H1 (cell line): Measurements from ENCODE around the gene WDR54. TPM values are rescaled to one million over a fixed set of nuclear protein-coding genes. Genes with fewer than 3 reads are reported as not detected.

Source experiments
- CTCF ChIA-PET: fragments of 300-600 bp; sonication (Branson Sonifier 250); formaldehyde crosslinking; loops from one replicate; lab custom pipeline; 2021; ENCODE audit not compliant: partially characterized antibody; lab: Charles Lee
- POLR2A ChIA-PET: fragments of 300-600 bp; sonication (Branson Sonifier 250); formaldehyde crosslinking; loops from one replicate; lab custom pipeline; 2021; ENCODE audit warnings: inconsistent platforms; ENCODE audit not compliant: partially characterized antibody; lab: Charles Lee
- DNase-seq, 2 experiments: peaks; one replicate each; pipeline versions ENCODE4 v3.0.0 to v3.0.0-alpha.2; 2010 to 2022; ENCODE audit warnings: low spot score in 2 of 2, low read depth in 1 of 2, mixed read lengths in 1 of 2
- FAIRE-seq: peaks from 2 replicates; lab custom pipeline; 2011; peaks lifted over from hg19 to GRCh38; lab: Jason Lieb, UNC
- H2AFZ ChIP-seq: 2 replicates; pipeline ENCODE4 v1.8.1; 2012; ENCODE audit warnings: low read length, inconsistent platforms
- H2AK5ac ChIP-seq: 2 replicates; pipeline ENCODE4 v1.6.1; 2013; ENCODE audit warnings: low read depth, low read length
- H2BK120ac ChIP-seq: replicated peaks from 2 replicates; pipeline ENCODE3; 2013; ENCODE audit warnings: low read depth, low read length, inconsistent platforms
- H2BK12ac ChIP-seq: 2 replicates; pipeline ENCODE4 v1.6.1; 2013; ENCODE audit warnings: low read depth, low read length
- H2BK15ac ChIP-seq: 2 replicates; pipeline ENCODE4 v1.6.1; 2013; ENCODE audit warnings: low read length
- H2BK20ac ChIP-seq: 2 replicates; pipeline ENCODE4 v1.6.1; 2013; ENCODE audit warnings: low read length
- H2BK5ac ChIP-seq: 2 replicates; pipeline ENCODE4 v1.6.1; 2013; ENCODE audit warnings: low read depth, low read length
- H3K14ac ChIP-seq: 2 replicates; pipeline ENCODE4 v1.6.1; 2013; ENCODE audit warnings: inconsistent platforms; ENCODE audit not compliant: insufficient read length
- H3K18ac ChIP-seq: 2 replicates; pipeline ENCODE4 v1.6.1; 2013; ENCODE audit warnings: low read length; ENCODE audit errors: extremely low read depth
- H3K23ac ChIP-seq: 2 replicates; pipeline ENCODE4 v1.6.1; 2013; ENCODE audit warnings: inconsistent platforms; ENCODE audit not compliant: insufficient read length
- H3K23me2 ChIP-seq: 2 replicates; pipeline ENCODE4 v1.6.1; 2013; ENCODE audit warnings: low read depth, low read length
- H3K27ac ChIP-seq: 2 replicates; pipeline ENCODE4 v1.6.1; 2011; ENCODE audit warnings: low read depth, low read length, inconsistent platforms
- H3K27me3 ChIP-seq, 4 experiments: replicated peaks in 1 of 4; 1 replicate in 1 of 4; 2 replicates in 3 of 4; pipeline versions ENCODE4 v1.6.1 to v1.8.1; 2011 to 2013; ENCODE audit warnings: low read length in 3 of 4, mild to moderate bottlenecking in 3 of 4, inconsistent platforms in 2 of 4, mixed read lengths in 2 of 4, moderate library complexity in 1 of 4; ENCODE audit not compliant: control insufficient read depth in 3 of 4, insufficient read depth in 3 of 4; ENCODE audit errors: extremely low read depth in 1 of 4
- H3K36me3 ChIP-seq, 4 experiments: 2 replicates each; pipeline versions ENCODE4 v1.6.1 to v1.8.1; 2011 to 2013; ENCODE audit warnings: mild to moderate bottlenecking in 4 of 4, low read length in 3 of 4, moderate library complexity in 2 of 4, control low read depth in 1 of 4, inconsistent platforms in 1 of 4; ENCODE audit not compliant: insufficient read depth in 4 of 4, control insufficient read depth in 2 of 4
- H3K4ac ChIP-seq: replicated peaks from 2 replicates; pipeline ENCODE3; 2013; ENCODE audit warnings: low read length, low read depth, mixed read lengths, inconsistent platforms; ENCODE audit not compliant: insufficient read length
- H3K4me1 ChIP-seq, 4 experiments: replicated peaks in 1 of 4; 1 replicate in 1 of 4; 2 replicates in 3 of 4; pipeline versions ENCODE4 v1.6.1 to v1.8.1; 2011 to 2013; ENCODE audit warnings: low read length in 3 of 4, inconsistent platforms in 2 of 4, mixed read lengths in 1 of 4; ENCODE audit not compliant: insufficient read depth in 4 of 4, control insufficient read depth in 3 of 4
- H3K4me2 ChIP-seq, 2 experiments: 2 replicates each; pipeline versions ENCODE4 v1.6.1 to v1.8.1; 2011 to 2013; ENCODE audit warnings: low read depth in 2 of 2, low read length in 2 of 2, control low read depth in 1 of 2, inconsistent platforms in 1 of 2, mild to moderate bottlenecking in 1 of 2; ENCODE audit not compliant: insufficient read depth in 1 of 2
- H3K4me3 ChIP-seq, 4 experiments: fragments of 200-600, 300-600 bp in 1 of 4; sonication (generic), shearing (Covaris generic), sonication (Bioruptor Twin) in 1 of 4; 2 replicates each; pipeline versions ENCODE4 v1.5.1 to v1.8.1; 2011 to 2016; ENCODE audit warnings: low read length in 4 of 4, low read depth in 3 of 4, control low read depth in 2 of 4, inconsistent platforms in 2 of 4, mild to moderate bottlenecking in 2 of 4, mixed read lengths in 1 of 4, moderate library complexity in 1 of 4; ENCODE audit not compliant: insufficient read depth in 2 of 4; ENCODE audit errors: extremely low read depth in 1 of 4
- H3K56ac ChIP-seq: replicated peaks from 2 replicates; pipeline ENCODE3; 2013; ENCODE audit warnings: low read depth, mild to moderate bottlenecking, mixed read lengths, low read length, inconsistent platforms; ENCODE audit not compliant: insufficient read length
- H3K79me1 ChIP-seq: 2 replicates; pipeline ENCODE4 v1.6.1; 2013; ENCODE audit warnings: low read depth, low read length, control low read depth
- H3K79me2 ChIP-seq, 2 experiments: 2 replicates each; pipeline versions ENCODE4 v1.6.1 to v1.8.1; 2012 to 2013; ENCODE audit warnings: low read length in 2 of 2, mild to moderate bottlenecking in 2 of 2, inconsistent platforms in 1 of 2; ENCODE audit not compliant: insufficient read depth in 2 of 2, control insufficient read depth in 1 of 2
- H3K9ac ChIP-seq, 4 experiments: replicated peaks in 1 of 4; 1 replicate in 1 of 4; 2 replicates in 3 of 4; pipeline versions ENCODE4 v1.6.1 to v1.8.1; 2011 to 2013; ENCODE audit warnings: low read depth in 3 of 4, low read length in 3 of 4, control low read depth in 2 of 4, mild to moderate bottlenecking in 2 of 4, moderate library complexity in 2 of 4, inconsistent platforms in 1 of 4; ENCODE audit errors: extremely low read depth in 1 of 4
- H3K9me3 ChIP-seq, 2 experiments: 2 replicates each; pipeline versions ENCODE4 v1.6.1 to v1.8.1; 2012 to 2013; ENCODE audit warnings: mild to moderate bottlenecking in 2 of 2, moderate library complexity in 2 of 2, control low read depth in 1 of 2, inconsistent platforms in 1 of 2, low read depth in 1 of 2, low read length in 1 of 2, mixed read lengths in 1 of 2; ENCODE audit not compliant: insufficient read depth in 2 of 2
- H4K20me1 ChIP-seq, 2 experiments: replicated peaks in 1 of 2; 2 replicates each; pipeline versions ENCODE3 to v1.8.1; 2011 to 2013; ENCODE audit warnings: inconsistent platforms in 2 of 2, low read length in 2 of 2, mild to moderate bottlenecking in 1 of 2; ENCODE audit not compliant: insufficient read depth in 2 of 2, control insufficient read depth in 1 of 2
- H4K5ac ChIP-seq: 2 replicates; pipeline ENCODE4 v1.6.1; 2013; ENCODE audit warnings: low read length, low read depth, mixed read lengths, inconsistent platforms; ENCODE audit not compliant: insufficient read length
- H4K8ac ChIP-seq: 2 replicates; pipeline ENCODE4 v1.8.0; 2013; ENCODE audit warnings: mild to moderate bottlenecking, moderate library complexity, low read length, inconsistent platforms; ENCODE audit not compliant: insufficient read depth; ENCODE audit errors: extremely low read depth
- H4K91ac ChIP-seq: replicated peaks from 2 replicates; pipeline ENCODE3; 2013; ENCODE audit warnings: low read length, mixed read lengths, inconsistent platforms; ENCODE audit not compliant: insufficient read length
- CBX8 ChIP-seq: fragments of 300-800, 300-1000 bp; sonication (generic); IDR thresholded peaks from 2 replicates; pipeline ENCODE4 v1.7.1; 2016; ENCODE audit warnings: low read depth, low read length, borderline replicate concordance
- JUN ChIP-seq: IDR thresholded peaks from 2 replicates; pipeline ENCODE4 v1.6.1; 2011; ENCODE audit warnings: low read depth, mild to moderate bottlenecking, improper control_type of control experiment, low read length
- MAFK ChIP-seq: IDR thresholded peaks from 2 replicates; pipeline ENCODE4 v1.6.1; 2012; ENCODE audit warnings: low read depth, mild to moderate bottlenecking, improper control_type of control experiment, low read length
- NANOG ChIP-seq: IDR thresholded peaks from 2 replicates; pipeline ENCODE4 v1.6.1; 2011; ENCODE audit warnings: low read length, low read depth, mild to moderate bottlenecking, inconsistent platforms; ENCODE audit not compliant: insufficient read depth, poor library complexity, severe bottlenecking
- PHF8 ChIP-seq: fragments of 200-600 bp; sonication (generic); conservative IDR thresholded peaks from 2 replicates; pipeline ENCODE4 v1.7.1; 2012; ENCODE audit warnings: low read depth, mild to moderate bottlenecking, inconsistent platforms, low read length, moderate library complexity
- RXRA ChIP-seq: IDR thresholded peaks from 2 replicates; pipeline ENCODE4 v1.6.1; 2011; ENCODE audit warnings: low read depth, mild to moderate bottlenecking, low read length, moderate library complexity; ENCODE audit not compliant: insufficient read depth
- SUZ12 ChIP-seq: fragments of 200-600 bp; sonication (generic); IDR thresholded peaks from 2 replicates; pipeline ENCODE4 v1.6.1; 2012; ENCODE audit warnings: mild to moderate bottlenecking, inconsistent platforms, low read length, moderate library complexity, mixed read lengths
- TAF1 ChIP-seq: IDR thresholded peaks from 2 replicates; pipeline ENCODE4 v1.6.1; 2011; ENCODE audit warnings: mild to moderate bottlenecking, low read depth, low read length
- WGBS, 2 experiments: shearing (Covaris generic) in 1 of 2; methylation state at CpG; one replicate each; pipeline versions ENCODE4 v1.1.6 to v1.1.7; 2013 to 2015; ENCODE audit warnings: low lambda C conversion rate in 2 of 2, mixed read lengths in 2 of 2, inconsistent platforms in 1 of 2, low coverage in 1 of 2, missing lambda C conversion rate in 1 of 2; ENCODE audit not compliant: insufficient replicate concordance in 2 of 2, insufficient coverage in 1 of 2, insufficient read length in 1 of 2; ENCODE audit errors: extremely low coverage in 1 of 2, missing lambda C conversion rate in 1 of 2; 5-methylcytosine and 5-hydroxymethylcytosine counted together
- polyA plus RNA-seq, 7 experiments: library from polyadenylated mRNA; depleted of rRNA in 3 of 7; stranded (reverse) in 5 of 7; unstranded in 2 of 7; fragments of >200 nt in 5 of 7; fragments of 200-250 nt in 2 of 7; gene quantifications; 1 replicate in 5 of 7; 2 replicates in 1 of 7; 4 replicates in 1 of 7; pipeline versions ENCODE4 v1.2.1 to v1.2.3, GENCODE V29; 2011 to 2013; ENCODE audit warnings: missing spikeins in 2 of 7, mixed read lengths in 2 of 7
- total RNA-seq: library from RNA; stranded (reverse); fragmentation: NEBNext Ultra II Directional; extraction: Animal tissue kit (Norgen Biotek cat#: 25700); gene quantifications from 2 replicates; pipeline ENCODE4 v1.2.1, GENCODE V29; 2021

The WDR54 gene
- total and polyA plus RNA-seq, 2 of the 8 experiments (the other 6 are each of a cell fraction or from before 2014, with no cell fraction given) = 41.6 to 125 TPM

DNA sequence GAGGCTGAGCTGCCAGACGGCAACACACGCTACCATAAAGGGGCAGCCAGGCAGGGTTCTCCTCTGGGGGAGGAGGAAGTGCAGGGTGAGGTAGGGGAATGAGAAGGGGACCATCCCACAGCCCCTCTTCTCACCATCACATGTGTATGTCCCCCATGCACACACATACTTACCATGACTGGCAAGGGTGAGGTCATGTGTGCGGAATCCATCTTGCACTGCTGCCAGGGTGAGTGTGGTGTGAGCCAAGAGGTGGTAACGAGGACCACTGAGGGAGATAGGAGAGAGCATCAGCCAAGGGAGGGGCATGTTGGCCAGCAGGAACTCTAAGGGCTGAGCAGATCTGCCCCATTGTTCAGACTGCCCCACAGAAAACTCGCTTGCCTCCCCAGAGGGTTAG lies 7.1 kb downstream of the WDR54 start:
- Histone ChIP-seq H3K56ac (no peak overlapping the region), H3K27me3 (no peaks in the 10 kb centered on the region), H3K27ac (no peak overlapping the region), H4K8ac (no peak overlapping the region), H2BK12ac (no peak overlapping the region), H4K91ac (no peak overlapping the region), H4K5ac (no peak overlapping the region), H4K20me1 (peaks cover 4 to 24% of the 10 kb centered on the region in 2 experiments), H2AFZ (no peak overlapping the region), H3K9ac (no peak overlapping the region), H3K14ac (no peak overlapping the region), H3K79me2 (peaks cover 0 to under 1% of the 10 kb centered on the region in 2 experiments; a peak in 1 of 4 replicates), H2BK5ac (no peak overlapping the region), H3K23me2 (no peaks in the 10 kb centered on the region), H3K4me3 (no peak overlapping the region), H2AK5ac (no peak overlapping the region), H2BK15ac (no peak overlapping the region), H3K9me3 (no peaks in the 10 kb centered on the region), H3K4me2 (no peak overlapping the region), H2BK20ac (no peak overlapping the region), H3K4ac (no peak overlapping the region), H2BK120ac (no peak overlapping the region), H3K23ac (no peak overlapping the region), H3K79me1 (peaks cover 4% of the 10 kb centered on the region; the same call in 1 of the 2 replicates), H3K18ac (no peak overlapping the region), H3K36me3 (peaks cover 20 to 78% (median 58%) of the 10 kb centered on the region in 4 experiments), H3K4me1 (0 out of 7 replicates have a peak, but pooled peaks cover 0 to 2% (median 0%) of the 10 kb centered on the region in 4 experiments)
- ChIA-PET CTCF (interaction anchor here (0.7 to 2.7 kb wide), 5 partner anchors 23 to 179 kb away, joined by 3 to 9 read pairs (median 3); no protein-coding TSS in a partner anchor), POLR2A (interaction anchor here (0.7 to 5.5 kb wide), 7 partner anchors 8 to 68 kb away, joined by 3 to 42 read pairs (median 4); partner anchors contain the start of gene WBP1)
- FAIRE-seq (no peak), DNase-seq (no peak)
- WGBS, 2 experiments = 93% methylated on average over 3 of the region's 5 CpGs; no CpG with 5 or more reads in 1 of the 2 experiments
- no peak for TF ChIP-seq RXRA
- TF ChIP-seq CBX8 = no peak
- TF ChIP-seq JUN = no peak
- no peak for TF ChIP-seq PHF8
- TF ChIP-seq MAFK = no peak
- no peak for TF ChIP-seq SUZ12
- TF ChIP-seq TAF1 = no peak
- TF ChIP-seq NANOG = no peak
